Fibroblast of peridontal ligament (primary cell): ENCODE measurements around the gene IFI30.

ENCODE experiments used
- DNase-seq: peaks from one replicate; pipeline ENCODE4 v3.0.0-alpha.2; 2010; ENCODE audit errors: extremely low read depth

Gene IFI30

DNA sequence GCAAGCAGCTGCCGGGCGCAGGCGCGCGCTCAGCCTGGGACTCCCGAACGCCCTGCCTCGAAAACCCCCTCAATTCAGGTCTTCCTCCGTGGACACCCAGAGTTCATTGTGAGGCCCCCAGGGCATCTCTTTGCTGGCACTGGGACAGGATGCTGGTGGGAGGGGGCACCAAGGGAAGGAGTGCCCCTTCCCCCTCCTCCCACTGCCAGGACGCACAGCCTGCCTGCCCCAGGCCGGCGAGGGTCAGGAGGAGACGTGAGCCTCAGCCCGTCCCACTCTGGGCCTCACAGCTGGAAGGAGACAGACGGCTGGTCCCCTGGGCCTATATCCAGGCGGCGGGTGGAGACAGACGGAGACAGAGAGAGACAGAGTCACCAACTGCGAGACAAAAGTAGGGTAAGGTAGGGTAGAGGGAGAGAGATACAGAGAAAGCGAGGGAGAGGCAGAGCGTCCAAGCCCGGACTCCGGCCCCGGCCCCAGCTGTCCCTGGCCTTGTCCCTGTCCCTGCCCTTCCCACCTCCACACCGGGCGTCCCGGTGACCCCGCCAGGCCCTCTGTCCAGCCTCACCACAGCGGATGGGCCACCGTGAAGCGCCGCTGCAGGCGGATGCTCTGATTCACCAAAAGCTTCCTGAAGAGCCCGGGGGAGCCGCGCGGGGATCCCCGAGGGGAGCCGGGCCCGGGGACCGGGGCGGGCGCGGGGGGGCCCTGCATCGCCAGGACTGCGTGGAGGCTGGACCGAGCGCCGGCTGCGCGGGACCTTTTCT, 52.3 kb downstream of the IFI30 start, which contains the start of gene PDE4C:
TSS of gene PDE4C (minus strand) at position 737 of the 767 bp plus-strand sequence. CDS start at position 714, 23 bp downstream.
- DNase-seq = no peak

DNA sequence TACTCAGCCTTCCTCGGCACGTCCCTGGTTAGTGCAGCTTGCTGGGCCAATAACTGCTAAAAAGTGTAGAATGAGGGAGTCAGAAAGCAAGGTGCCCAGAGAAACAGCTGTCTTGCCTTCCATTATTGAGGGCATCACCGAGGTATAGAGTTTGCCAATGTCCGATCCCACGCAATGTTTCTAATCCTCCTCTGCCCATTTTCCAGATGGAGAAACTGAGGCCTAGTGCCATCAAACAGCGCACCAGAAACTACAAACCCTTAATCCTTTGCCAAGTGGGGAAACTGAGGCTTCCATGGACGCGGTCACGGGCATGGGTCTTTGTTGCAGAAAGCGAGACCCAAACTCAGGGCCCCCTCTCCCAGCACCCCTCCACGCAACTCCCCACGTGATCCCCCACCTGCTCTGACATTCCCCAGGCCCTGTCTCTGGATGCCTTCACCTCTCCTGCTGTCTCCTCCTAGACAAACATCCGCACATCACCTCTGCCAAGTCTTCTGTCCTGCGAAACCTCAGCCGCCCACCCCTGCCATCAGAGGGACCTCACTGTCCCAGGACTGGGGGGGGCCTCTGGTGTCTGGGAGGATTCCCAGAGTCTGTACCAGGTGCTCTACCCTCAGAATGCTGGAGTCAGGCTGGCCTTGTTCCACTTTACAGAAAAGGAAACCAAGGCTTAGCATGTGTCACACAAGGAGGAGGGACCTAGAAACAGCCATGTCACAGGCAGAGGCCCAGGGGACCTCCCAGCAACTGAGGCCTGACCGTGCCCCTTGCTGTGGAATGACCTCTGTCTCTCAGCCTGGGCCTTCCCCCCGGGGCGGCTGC, 53.6 kb downstream of the IFI30 start:
- DNase-seq = no peak
